Astrocyte of the cerebellum (primary cell): Measurements from ENCODE around the gene NADSYN1.

ENCODE experiments used
- DNase-seq: peaks from one replicate; pipeline ENCODE4 v3.0.0-alpha.2; 2011; ENCODE audit warnings: low read depth
- H3K4me3 ChIP-seq: 2 replicates; pipeline ENCODE4 v1.5.1; 2011; ENCODE audit warnings: mild to moderate bottlenecking, low read depth, low read length, moderate library complexity
- CTCF ChIP-seq: IDR thresholded peaks from 2 replicates; pipeline ENCODE4 v1.5.1; 2012; ENCODE audit warnings: low read length, low read depth, moderate library complexity, mild to moderate bottlenecking; ENCODE audit errors: missing control alignments
- in situ Hi-C: cut with HindIII; loops from 2 replicates; pipeline ENCODE4 v1.10.0; 2017; ENCODE audit warnings: low sequenced_read_pairs

Gene NADSYN1

DNA sequence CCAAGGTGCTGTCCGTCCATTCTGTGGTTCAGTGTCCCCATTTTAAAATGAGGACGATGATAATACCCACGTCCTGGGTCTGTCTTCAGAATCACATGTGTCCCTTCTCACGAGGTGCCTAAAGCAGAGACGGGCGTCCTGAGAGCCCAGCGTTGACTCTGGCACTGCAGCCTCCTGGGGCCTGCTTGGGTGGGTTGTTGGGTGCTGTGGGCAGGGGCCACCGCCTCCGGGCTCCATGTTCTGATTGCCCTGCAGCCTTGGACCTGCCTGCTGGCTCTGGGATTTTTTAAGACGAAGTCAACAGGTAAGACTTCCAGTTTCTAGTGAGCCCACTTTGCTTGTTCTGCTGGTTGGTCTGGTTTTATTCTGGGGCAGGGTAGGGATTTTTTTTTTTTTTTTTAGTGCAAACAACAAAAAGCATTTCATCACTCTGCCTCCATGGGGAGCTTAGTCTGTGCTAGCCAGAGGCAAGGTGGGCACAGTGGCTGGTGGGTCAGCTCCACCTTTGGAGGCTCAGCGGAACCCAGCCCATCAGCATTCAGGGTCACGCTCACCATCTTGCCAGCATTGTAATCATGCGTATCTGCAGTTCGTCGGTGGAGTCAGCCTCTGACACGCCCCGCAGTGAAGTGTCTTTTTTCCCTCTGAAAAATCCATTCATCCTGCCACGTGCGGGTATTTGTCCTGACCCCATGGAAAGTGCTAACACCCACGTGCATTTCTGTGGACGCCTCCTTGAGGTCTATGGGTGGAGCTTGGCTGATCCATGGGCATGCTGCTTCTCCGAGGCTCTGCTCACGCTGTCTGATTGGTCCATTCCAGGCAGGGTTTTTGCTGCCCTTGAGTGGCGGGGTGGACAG is 28.3 kb downstream of the NADSYN1 start:
- no peak overlapping the region for H3K4me3 ChIP-seq
- TF ChIP-seq CTCF = no peak
- DNase-seq = no peak
- in situ Hi-C loops = no loop called here

GRCh38 chr11:71482216-71482615 is 29.2 kb downstream of the NADSYN1 start:
- in situ Hi-C loops = no loop called here
- H3K4me3 ChIP-seq = no peak overlapping the region
- no peak for DNase-seq
- TF ChIP-seq CTCF = no peak

- DNase-seq = no peak
- in situ Hi-C loops = no loop called here
- no peak for TF ChIP-seq CTCF
- no peak overlapping the region for H3K4me3 ChIP-seq
Measured at GRCh38 chr11:71482746-71483364, 29.9 kb downstream of the NADSYN1 start.

DNA sequence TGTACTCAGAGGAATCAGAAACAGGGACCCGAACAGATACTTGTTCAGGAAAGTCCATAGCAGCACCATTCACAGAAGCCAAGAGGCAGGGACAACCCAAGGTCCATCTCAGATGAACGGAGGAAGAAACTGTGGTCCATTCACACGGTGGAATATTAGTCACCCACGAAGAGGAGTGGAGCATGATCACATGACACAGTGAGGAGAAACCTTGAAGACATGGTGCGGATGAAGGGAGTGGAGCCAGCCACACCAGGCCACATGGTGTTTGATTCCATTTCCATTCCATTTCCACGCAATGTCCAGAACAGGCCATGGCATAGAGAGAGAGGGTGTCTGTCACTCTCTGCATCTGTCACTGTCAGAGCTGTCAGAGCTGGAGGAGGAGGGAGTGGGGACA is 30.7 kb downstream of the NADSYN1 start:
- no peak for DNase-seq
- no peak overlapping the region for H3K4me3 ChIP-seq
- in situ Hi-C loops = no loop called here
- TF ChIP-seq CTCF = no peak

- no peak overlapping the region for H3K4me3 ChIP-seq
- in situ Hi-C loops = no loop called here
- no peak for TF ChIP-seq CTCF
- no peak for DNase-seq
Measured at GRCh38 chr11:71484248-71485062, 31.5 kb downstream of the NADSYN1 start.

DNA sequence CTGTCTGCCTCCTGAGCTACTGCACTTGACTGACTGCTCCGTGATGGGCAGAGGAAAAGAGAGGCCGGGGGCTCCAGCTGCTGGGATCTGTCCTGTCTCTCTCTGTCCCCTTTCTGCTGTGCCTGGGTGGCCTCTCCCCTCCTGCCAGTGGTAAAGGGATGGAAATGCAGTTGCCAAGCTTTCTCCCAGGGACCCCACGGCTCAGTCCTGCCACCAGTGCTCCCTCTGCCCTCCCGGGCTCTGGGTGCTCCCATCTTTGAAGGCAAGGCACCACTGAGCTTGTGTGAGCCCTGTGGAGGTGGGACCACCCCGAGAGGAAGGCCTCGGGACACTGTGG is 32.0 kb downstream of the NADSYN1 start:
- in situ Hi-C loops = no loop called here
- H3K4me3 ChIP-seq = no peak overlapping the region
- no peak for TF ChIP-seq CTCF
- no peak for DNase-seq
